ENCODE data around the gene CPA4. TPM values are rescaled to one million over a fixed set of nuclear protein-coding genes. Genes with fewer than 3 reads are reported as not detected.

CPA4 gene
- total and polyA plus RNA-seq, 8 donors, result 0.12 to 0.90 TPM; not detected in 6

DNA sequence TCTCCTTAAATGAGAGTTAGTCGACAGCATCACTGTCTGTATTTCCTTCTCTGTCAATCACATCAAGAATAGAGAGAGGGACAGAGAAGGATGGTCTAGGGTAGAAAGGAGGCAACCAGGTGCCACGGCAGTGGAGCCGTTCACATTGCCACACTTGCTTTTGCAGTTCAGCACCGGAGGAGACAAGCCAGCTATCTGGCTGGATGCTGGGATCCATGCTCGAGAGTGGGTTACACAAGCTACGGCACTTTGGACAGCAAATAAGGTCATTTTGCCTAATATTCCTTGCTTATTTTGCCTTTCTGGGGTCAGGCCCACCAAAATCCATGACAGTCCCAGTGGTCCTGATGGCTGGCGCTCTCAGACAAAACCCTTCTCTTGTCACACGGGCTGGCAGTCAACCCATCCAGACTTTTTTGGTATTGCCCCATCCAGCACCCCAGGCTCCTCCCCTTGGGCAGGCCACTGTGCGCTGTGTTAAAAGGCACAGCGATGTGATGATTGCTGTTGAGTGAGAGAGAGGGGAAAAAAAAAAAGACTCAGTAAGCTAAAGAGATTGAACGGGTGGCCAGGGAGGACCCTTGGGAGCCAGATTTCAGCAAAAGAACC is 17.9 kb upstream of the CPA4 start:
- DNase-seq, result no peak
- TF ChIP-seq POLR2A (IDR thresholded peaks at IDR 0.05), result no peak
- no peak for TF ChIP-seq EP300 (IDR thresholded peaks at IDR 0.05)
- TF ChIP-seq, protein P1, sequence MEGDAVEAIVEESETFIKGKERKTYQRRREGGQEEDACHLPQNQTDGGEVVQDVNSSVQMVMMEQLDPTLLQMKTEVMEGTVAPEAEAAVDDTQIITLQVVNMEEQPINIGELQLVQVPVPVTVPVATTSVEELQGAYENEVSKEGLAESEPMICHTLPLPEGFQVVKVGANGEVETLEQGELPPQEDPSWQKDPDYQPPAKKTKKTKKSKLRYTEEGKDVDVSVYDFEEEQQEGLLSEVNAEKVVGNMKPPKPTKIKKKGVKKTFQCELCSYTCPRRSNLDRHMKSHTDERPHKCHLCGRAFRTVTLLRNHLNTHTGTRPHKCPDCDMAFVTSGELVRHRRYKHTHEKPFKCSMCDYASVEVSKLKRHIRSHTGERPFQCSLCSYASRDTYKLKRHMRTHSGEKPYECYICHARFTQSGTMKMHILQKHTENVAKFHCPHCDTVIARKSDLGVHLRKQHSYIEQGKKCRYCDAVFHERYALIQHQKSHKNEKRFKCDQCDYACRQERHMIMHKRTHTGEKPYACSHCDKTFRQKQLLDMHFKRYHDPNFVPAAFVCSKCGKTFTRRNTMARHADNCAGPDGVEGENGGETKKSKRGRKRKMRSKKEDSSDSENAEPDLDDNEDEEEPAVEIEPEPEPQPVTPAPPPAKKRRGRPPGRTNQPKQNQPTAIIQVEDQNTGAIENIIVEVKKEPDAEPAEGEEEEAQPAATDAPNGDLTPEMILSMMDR (IDR thresholded peaks at IDR 0.05), result no peak
- no peak for TF ChIP-seq POLR2AphosphoS5 (IDR thresholded peaks at IDR 0.05)
- H3K27me3 ChIP-seq, result peaks cover 0 to 27% (median 15%) of the 10 kb centered on the region in 3 donors
- WGBS, 5 donors, result 76 to 87% (median 80%) methylated on average over 11 of the region's 11 CpGs
- H3K4me3 ChIP-seq, result no peak overlapping the region
- H3K9me3 ChIP-seq, result no peaks in the 10 kb centered on the region
- H3K4me1 ChIP-seq, result peaks cover 4 to 28% (median 13%) of the 10 kb centered on the region in 4 donors
- no peaks in the 10 kb centered on the region for H3K36me3 ChIP-seq
- H3K27ac ChIP-seq, result peak overlapping the region in 1 of 5 donors; percentile 33
- intact Hi-C loops (cut with DNase I; ENCODE audit: low total_unique reads), result no loop called here

DNA sequence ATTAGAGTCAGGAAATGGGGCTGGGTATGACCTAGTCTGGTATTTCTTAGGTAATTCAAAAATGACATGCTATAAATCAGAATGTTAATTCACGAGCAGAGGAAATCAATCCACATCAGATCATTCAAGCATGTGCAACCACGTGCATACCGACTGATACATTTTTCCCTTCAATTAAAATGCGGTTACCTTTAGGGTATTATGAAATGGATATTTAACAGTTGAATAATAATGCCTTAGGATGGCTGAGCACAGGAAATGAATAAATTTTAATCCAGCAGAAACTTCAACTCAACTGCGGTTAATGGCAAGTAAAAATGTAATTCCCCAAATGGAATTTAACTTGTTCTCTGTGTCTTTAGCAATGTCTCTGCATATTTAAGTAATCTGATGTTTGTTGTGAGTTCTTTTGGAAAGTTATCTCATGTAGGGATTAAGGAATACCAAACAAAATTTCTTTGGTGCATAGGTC is 17.1 kb upstream of the CPA4 start:
- no peak overlapping the region for H3K27ac ChIP-seq
- WGBS, 5 donors, result 73 to 86% (median 76%) methylated on average over 5 of the region's 5 CpGs

DNA sequence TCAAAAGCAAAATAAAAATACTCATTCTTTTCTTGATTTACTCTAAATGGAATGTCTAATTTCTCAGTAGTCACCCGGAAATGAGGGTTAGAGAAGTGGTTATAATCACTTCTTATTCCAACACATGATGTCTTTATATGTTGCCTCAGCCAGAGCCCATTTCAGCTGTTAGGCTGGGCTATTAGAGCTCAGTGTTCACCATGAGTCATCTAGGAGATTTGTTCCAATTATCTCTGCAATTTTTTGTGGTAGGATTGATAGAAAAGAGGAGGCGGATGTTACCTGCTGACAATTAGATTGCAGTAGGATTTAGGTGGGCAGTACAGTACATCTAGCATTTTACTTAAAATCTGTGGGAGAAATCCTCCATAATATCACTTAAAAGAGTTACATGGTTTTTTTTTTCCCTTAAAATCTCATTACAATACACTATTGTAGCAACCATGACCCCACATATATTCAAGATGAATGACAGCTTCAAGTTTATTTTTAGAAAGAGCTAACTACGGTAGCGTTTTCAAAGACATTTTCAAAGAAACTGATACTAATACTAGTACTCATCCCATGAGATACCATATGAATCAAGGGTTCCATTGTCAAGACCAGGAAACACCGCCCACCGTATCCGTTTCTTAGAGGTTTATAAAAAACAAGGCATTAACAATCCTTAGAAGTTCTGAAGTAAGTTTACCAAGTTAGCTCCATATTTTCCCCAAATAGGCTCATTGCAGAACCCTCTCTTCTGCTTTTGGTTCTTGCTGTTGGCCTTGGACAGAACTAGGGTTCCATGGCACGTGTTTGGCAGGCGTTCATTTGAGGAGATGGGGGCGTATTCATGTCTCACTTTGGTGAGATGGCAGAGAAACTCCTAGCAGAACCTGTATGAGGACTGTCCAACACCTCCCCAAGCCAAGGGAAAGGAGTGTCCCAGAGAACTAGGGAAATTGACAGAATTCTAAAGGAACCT is 15.9 kb upstream of the CPA4 start:
- Histone ChIP-seq H3K27ac (no peak overlapping the region), H3K9me3 (no peaks in the 10 kb centered on the region), H3K4me1 (peaks cover 4 to 28% (median 13%) of the 10 kb centered on the region in 4 donors), H3K27me3 (peaks cover 0 to 27% (median 15%) of the 10 kb centered on the region in 3 donors), H3K4me3 (no peak overlapping the region), H3K36me3 (no peaks in the 10 kb centered on the region)
- no peak for TF ChIP-seq POLR2AphosphoS5 (IDR thresholded peaks at IDR 0.05)
- whole genome bisulfite sequencing, 5 donors, result 71 to 83% (median 78%) methylated on average over 10 of the region's 10 CpGs
- intact Hi-C loops (cut with DNase I; ENCODE audit: low total_unique reads), result no loop called here
- DNase-seq, result no peak

More for the DNA sequence above, 17.1 kb upstream of the CPA4 start:
- Histone ChIP-seq H3K9me3 (no peaks in the 10 kb centered on the region), H3K36me3 (no peaks in the 10 kb centered on the region), H3K4me1 (peaks cover 4 to 28% (median 13%) of the 10 kb centered on the region in 4 donors), H3K4me3 (no peak overlapping the region), H3K27me3 (peaks cover 0 to 27% (median 15%) of the 10 kb centered on the region in 3 donors)
- no peak for DNase-seq
- intact Hi-C loops (cut with DNase I; ENCODE audit: low total_unique reads), result no loop called here
- TF ChIP-seq EP300 (IDR thresholded peaks at IDR 0.05), result no peak

DNA sequence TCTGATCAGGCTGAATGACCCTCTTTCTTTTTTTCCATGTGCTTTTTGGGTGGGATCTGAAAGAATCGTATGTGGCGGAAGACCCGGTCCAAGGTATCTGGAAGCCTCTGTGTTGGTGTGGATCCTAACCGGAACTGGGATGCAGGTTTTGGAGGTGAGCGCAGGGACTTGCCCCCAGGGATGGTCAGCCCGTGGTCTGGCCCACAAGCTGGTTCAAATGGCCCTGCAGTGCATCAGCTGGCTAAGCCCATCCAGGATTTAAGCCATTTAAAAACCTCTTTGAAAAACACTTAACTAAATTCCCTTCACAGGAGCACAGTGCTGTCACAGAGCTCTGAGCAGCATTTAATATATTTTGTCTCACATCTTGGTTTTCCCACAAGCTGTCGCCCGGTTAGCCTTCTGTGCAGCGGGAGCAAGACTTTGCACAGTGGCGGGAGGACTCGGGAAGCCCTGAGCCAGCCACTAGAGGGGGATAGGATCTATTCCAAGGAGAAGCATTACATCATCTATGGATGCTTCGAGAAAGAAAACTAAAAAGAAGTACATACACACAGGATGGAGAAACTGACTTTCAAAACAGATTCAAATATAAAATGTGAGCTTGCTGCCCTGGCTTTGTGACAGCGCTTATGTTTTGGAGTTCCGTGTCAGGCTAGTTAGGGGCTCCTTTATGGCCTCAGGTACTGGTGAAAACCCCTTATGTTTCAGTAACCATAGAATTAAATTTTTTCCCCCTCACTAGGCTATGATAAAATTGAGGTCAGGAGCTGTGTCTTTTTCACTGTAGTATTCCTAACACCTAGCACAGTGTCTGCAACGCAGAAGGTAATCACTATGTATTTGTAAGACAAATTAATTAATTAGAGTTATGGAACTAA is 15.0 kb upstream of the CPA4 start:
- Histone ChIP-seq H3K27ac (peak overlapping the region in 1 of 5 donors; percentile 34), H3K4me1 (peaks cover 3 to 20% (median 9%) of the 10 kb centered on the region in 4 donors), H3K9me3 (no peaks in the 10 kb centered on the region), H3K4me3 (no peak overlapping the region), H3K36me3 (no peaks in the 10 kb centered on the region), H3K27me3 (peaks cover 0 to 20% (median 8%) of the 10 kb centered on the region in 3 donors)
- 57 to 69% (median 62%) methylated on average over 15 of the region's 15 CpGs for WGBS, 5 donors
- peak; percentile 49 to 90 for DNase-seq
- TF ChIP-seq POLR2A (IDR thresholded peaks at IDR 0.05), result no peak
- TF ChIP-seq, protein P1 (IDR thresholded peaks at IDR 0.05), result peak in 5 of 7 experiments; percentile 27 to 58 (median 50)
- intact Hi-C loops (cut with DNase I; ENCODE audit: low total_unique reads), result no loop called here

DNA sequence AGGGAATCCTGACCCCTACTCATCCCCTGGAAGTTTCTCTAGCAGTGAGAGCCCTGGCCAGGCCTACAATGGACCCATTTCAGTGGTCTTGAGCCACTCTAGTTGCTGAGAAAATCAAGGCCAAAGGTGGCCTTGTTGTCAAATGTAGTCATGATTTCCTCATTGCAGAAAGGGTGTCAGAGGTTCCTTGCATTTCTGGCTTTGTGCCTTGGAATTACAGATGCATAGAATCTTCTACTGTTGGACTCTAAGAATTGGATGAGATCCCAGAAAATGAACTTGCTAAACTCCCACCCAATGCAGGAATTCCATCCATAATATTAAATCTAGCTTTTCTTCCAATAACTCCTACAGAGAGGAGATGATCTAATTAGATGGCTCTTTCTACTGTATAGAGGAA is 14.1 kb upstream of the CPA4 start:
- Histone ChIP-seq H3K4me3 (no peak overlapping the region), H3K27me3 (peaks cover 0 to 11% (median 2%) of the 10 kb centered on the region in 3 donors), H3K36me3 (no peaks in the 10 kb centered on the region), H3K4me1 (peaks cover 0 to 11% (median 2%) of the 10 kb centered on the region in 4 donors), H3K9me3 (no peaks in the 10 kb centered on the region), H3K27ac (no peak overlapping the region)
- TF ChIP-seq, protein P1 (IDR thresholded peaks at IDR 0.05), result no peak
- TF ChIP-seq POLR2A (IDR thresholded peaks at IDR 0.05) (no peak), EP300 (IDR thresholded peaks at IDR 0.05) (no peak)
- intact Hi-C loops (cut with DNase I; ENCODE audit: low total_unique reads), result no loop called here
- DNase-seq, result peak in 1 of 2 donors; percentile 91
